PC-3 (cell line): ENCODE measurements around the gene ESYT3. TPM values are rescaled to one million over a fixed set of nuclear protein-coding genes. Genes with fewer than 3 reads are reported as not detected.

Source experiments
- ATAC-seq: fragments of 200-7000 bp; cut with Tn5 transposase; 2 replicates; pipeline ENCODE4 v1.9.1; 2020; ENCODE audit warnings: mild to moderate bottlenecking, moderate library complexity
- BruUV-seq: library from RNA; stranded (reverse); fragments of 400-500 nt; replicated peaks from 2 replicates; lab custom pipeline; 2021; lab: Mats Ljungman, UMichigan
- CTCF ChIA-PET: fragments of 300-600 bp; sonication (Branson Sonifier 250); formaldehyde crosslinking; loops from one replicate; lab custom pipeline; 2022; ENCODE audit warnings: antibody characterized with exemption; lab: Charles Lee
- POLR2A ChIA-PET: fragments of 300-600 bp; sonication (Branson Sonifier 250); formaldehyde crosslinking; loops from one replicate; lab custom pipeline; 2022; ENCODE audit warnings: antibody characterized with exemption; ENCODE audit not compliant: unreplicated experiment; lab: Charles Lee
- DNase-seq: peaks from one replicate; pipeline ENCODE4 v3.0.0-alpha.2; 2015
- H2AFZ ChIP-seq: fragments of 300-600 bp; sonication (generic); 2 replicates; pipeline ENCODE4 v1.6.0; 2016; ENCODE audit warnings: antibody characterized with exemption, low read length
- H3F3A ChIP-seq: fragments of 300-600 bp; sonication (generic); one replicate; pipeline ENCODE4 v1.6.0; 2017; ENCODE audit warnings: antibody characterized with exemption, low read length, control low read depth, mild to moderate bottlenecking; ENCODE audit not compliant: unreplicated experiment
- H3K27ac ChIP-seq: fragments of 300-600 bp; sonication (generic); 2 replicates; pipeline ENCODE4 v1.5.1; 2016; ENCODE audit warnings: mild to moderate bottlenecking, low read length
- H3K27me3 ChIP-seq: fragments of 300-600 bp; sonication (generic); 2 replicates; pipeline ENCODE4 v1.6.1; 2016; ENCODE audit warnings: low read length, mixed read lengths
- H3K36me3 ChIP-seq: fragments of 300-600 bp; sonication (generic); 2 replicates; pipeline ENCODE4 v1.6.1; 2016; ENCODE audit warnings: low read depth, mixed run types, low read length, mixed read lengths
- H3K4me1 ChIP-seq: fragments of 300-600 bp; sonication (generic); 2 replicates; pipeline ENCODE4 v1.5.1; 2016; ENCODE audit warnings: low read length; ENCODE audit not compliant: insufficient read depth
- H3K4me2 ChIP-seq: fragments of 300-600 bp; sonication (generic); 2 replicates; pipeline ENCODE4 v1.6.0; 2016; ENCODE audit warnings: low read length
- H3K4me3 ChIP-seq: fragments of 300-600 bp; sonication (generic); 2 replicates; pipeline ENCODE4 v1.5.1; 2016; ENCODE audit warnings: mild to moderate bottlenecking, low read length, mixed read lengths
- H3K79me2 ChIP-seq: fragments of 300-600 bp; sonication (generic); 2 replicates; pipeline ENCODE4 v1.6.1; 2017; ENCODE audit warnings: low read length, mixed read lengths
- H3K9ac ChIP-seq: fragments of 300-600 bp; sonication (generic); 2 replicates; pipeline ENCODE4 v1.6.0; 2016; ENCODE audit warnings: mild to moderate bottlenecking, low read length
- H3K9me2 ChIP-seq: fragments of 300-600 bp; sonication (generic); replicated peaks from 2 replicates; pipeline ENCODE4 v1.6.1; 2016; ENCODE audit warnings: mixed run types, low read length, mixed read lengths
- H3K9me3 ChIP-seq: fragments of 300-600 bp; sonication (generic); 2 replicates; pipeline ENCODE4 v1.6.1; 2016; ENCODE audit warnings: low read length, mixed read lengths
- H4K20me1 ChIP-seq: fragments of 300-600 bp; sonication (generic); 2 replicates; pipeline ENCODE4 v1.6.1; 2016; ENCODE audit warnings: low read length, mixed read lengths
- EZH2 ChIP-seq: fragments of 300-600 bp; sonication (generic); IDR thresholded peaks from one replicate; pipeline ENCODE4 v1.6.1; 2017; ENCODE audit warnings: antibody characterized with exemption, mild to moderate bottlenecking, low read length; ENCODE audit not compliant: unreplicated experiment
- EZH2phosphoT487 ChIP-seq: fragments of 300-600 bp; sonication (generic); IDR thresholded peaks from 2 replicates; pipeline ENCODE4 v1.6.1; 2018; ENCODE audit warnings: mild to moderate bottlenecking, antibody characterized with exemption, low read length, borderline replicate concordance
- intact Hi-C: fragments of 100-400 bp; cut with micrococcal nuclease; formaldehyde crosslinking; loops from 2 replicates; pipeline ENCODE4 v1.9.0; 2023
- total RNA-seq: library from RNA; depleted of rRNA; stranded (reverse); fragments of >200 nt; gene quantifications from 2 replicates; pipeline ENCODE4 v1.2.3, GENCODE V29; 2014
- TF ChIP-seq, protein P1 (sequence below): fragments of 300-600 bp; sonication (generic); conservative IDR thresholded peaks from 2 replicates; pipeline ENCODE4 v1.5.1; 2017; ENCODE audit warnings: antibody characterized with exemption, low read depth, mild to moderate bottlenecking, low read length

Gene ESYT3
- total RNA-seq, 1 experiment from 2014 or later: 1.6 TPM

DNA sequence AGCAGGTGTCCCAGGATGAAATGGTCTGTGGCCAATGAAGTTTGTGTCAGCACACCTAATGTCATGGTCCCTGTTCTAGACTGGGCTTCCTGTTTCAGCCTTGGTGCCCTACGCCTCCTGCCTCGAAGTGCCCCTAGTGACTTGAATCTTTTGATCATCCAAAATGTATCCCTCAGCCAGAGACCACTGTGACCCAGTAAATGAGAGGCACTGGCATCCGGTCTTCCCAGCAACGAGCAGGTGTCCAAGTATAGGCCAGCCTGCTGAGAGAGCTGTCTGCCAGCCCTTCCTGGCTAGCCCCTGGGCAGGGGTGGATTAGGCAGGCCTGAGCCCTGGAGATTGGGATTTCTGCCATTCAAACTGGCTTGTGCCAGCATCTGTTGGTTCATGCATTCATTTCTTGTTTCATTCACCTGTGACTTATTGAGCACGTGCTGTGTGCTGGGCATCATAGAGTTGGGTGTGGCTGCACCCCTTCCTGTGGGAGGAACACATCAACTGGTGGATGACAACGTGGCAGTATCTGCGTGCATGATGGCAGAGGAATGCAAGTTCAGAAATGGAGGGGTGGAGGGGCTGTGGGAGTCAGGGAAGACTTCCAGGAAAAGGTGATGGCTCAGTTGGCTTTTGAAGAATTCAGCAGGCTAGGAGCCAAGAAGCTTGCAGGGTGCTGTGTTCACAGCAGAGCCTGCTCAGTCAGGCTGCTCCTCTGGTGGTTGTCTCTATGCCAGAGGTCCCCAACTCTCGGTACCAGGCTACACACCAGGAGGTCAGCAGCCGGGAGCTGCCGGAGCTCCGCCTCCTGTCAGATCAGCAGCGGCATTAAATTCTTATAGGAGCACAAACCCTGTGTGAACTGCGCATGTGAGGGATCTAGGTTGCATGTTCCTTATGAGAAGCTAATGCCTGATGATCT, 21.6 kb downstream of the ESYT3 start:
- POLR2A ChIA-PET: no interaction called here

DNA sequence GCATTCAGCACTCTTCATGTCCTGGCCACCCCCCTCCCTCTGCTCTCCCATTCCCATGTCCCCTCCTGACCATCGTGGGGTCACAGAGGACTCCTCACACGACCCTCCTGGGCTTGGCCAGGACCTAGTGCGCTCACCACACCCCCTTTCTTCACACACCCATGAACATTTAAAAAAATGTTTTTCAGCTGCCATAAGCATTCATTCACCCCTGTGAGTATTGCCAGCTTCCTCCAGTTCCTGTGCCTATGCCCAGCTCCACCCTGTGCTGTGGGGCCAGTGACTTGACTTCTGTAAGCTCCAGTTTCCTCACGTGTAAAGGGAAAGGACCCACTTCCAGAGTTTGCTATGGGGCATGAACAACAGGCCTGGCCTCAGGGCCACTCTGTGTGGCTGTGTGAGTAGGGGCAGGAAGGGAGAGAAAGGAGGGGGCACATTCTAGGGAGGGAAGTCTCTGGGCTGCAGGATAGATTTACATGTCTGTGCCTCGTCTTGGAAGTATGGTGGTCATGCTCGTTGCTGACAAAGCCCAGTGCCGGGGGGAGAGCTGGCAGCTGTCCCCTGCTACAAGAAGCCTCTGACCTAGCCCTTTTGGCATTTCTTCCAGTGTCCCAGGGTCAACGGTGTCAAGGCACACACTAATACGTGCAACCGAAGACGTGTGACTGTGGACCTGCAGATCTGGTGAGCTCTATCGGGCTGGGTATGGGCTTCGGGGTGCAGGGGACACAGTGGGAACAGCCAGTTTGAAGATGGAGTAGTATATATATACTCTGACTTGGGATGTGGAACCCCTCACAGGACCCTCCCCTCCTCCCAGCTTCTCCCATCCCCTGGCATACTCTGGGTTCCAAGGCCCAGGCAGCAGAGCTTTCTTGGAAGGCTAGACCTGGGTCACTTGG, 22.8 kb downstream of the ESYT3 start:
- H3K36me3 ChIP-seq: no peaks in the 10 kb centered on the region
- H4K20me1 ChIP-seq: no peaks in the 10 kb centered on the region
- no peaks in the 10 kb centered on the region for H3K4me1 ChIP-seq
- CTCF ChIA-PET: no interaction called here
- intact Hi-C loops: no loop called here
- H3K4me3 ChIP-seq: no peak overlapping the region
- no peak overlapping the region for H3K9ac ChIP-seq
- no peaks in the 10 kb centered on the region for H3K9me3 ChIP-seq
- BruUV-seq: no TSS peak
- H3F3A ChIP-seq: no peaks in the 10 kb centered on the region
- no peak overlapping the region for H3K27ac ChIP-seq
- no peak overlapping the region for H3K4me2 ChIP-seq
- no peaks in the 10 kb centered on the region for H3K79me2 ChIP-seq
- TF ChIP-seq EZH2phosphoT487 (no peak), EZH2 (no peak)
- TF ChIP-seq, protein P1, sequence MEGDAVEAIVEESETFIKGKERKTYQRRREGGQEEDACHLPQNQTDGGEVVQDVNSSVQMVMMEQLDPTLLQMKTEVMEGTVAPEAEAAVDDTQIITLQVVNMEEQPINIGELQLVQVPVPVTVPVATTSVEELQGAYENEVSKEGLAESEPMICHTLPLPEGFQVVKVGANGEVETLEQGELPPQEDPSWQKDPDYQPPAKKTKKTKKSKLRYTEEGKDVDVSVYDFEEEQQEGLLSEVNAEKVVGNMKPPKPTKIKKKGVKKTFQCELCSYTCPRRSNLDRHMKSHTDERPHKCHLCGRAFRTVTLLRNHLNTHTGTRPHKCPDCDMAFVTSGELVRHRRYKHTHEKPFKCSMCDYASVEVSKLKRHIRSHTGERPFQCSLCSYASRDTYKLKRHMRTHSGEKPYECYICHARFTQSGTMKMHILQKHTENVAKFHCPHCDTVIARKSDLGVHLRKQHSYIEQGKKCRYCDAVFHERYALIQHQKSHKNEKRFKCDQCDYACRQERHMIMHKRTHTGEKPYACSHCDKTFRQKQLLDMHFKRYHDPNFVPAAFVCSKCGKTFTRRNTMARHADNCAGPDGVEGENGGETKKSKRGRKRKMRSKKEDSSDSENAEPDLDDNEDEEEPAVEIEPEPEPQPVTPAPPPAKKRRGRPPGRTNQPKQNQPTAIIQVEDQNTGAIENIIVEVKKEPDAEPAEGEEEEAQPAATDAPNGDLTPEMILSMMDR: no peak
- no peaks in the 10 kb centered on the region for H3K9me2 ChIP-seq
- no peaks in the 10 kb centered on the region for H3K27me3 ChIP-seq
- no peak for DNase-seq
- POLR2A ChIA-PET: no interaction called here
- no peak for ATAC-seq
- H2AFZ ChIP-seq: no peak overlapping the region

More for the DNA sequence above, 21.6 kb downstream of the ESYT3 start:
- Histone ChIP-seq H3K9ac (no peak overlapping the region), H3K4me3 (no peak overlapping the region), H3K27ac (no peak overlapping the region), H4K20me1 (no peaks in the 10 kb centered on the region), H3K9me2 (no peaks in the 10 kb centered on the region), H3K36me3 (no peaks in the 10 kb centered on the region), H3K4me2 (no peak overlapping the region), H3K27me3 (no peaks in the 10 kb centered on the region), H3K4me1 (no peaks in the 10 kb centered on the region), H3F3A (no peaks in the 10 kb centered on the region), H3K9me3 (no peaks in the 10 kb centered on the region), H3K79me2 (no peaks in the 10 kb centered on the region), H2AFZ (no peak overlapping the region)
- intact Hi-C loops: no loop called here
- no TSS peak for BruUV-seq
- peak; percentile 6 for DNase-seq
- TF ChIP-seq EZH2phosphoT487 (no peak), EZH2 (no peak)
- TF ChIP-seq, protein P1: no peak
- CTCF ChIA-PET: no interaction called here
- ATAC-seq: no peak
